Keratinocyte (primary cell): ENCODE measurements around the gene MTCL1. TPM values are rescaled to one million over a fixed set of nuclear protein-coding genes. Genes with fewer than 3 reads are reported as not detected.
A peak's percentile ranks its signal among the peaks of the same experiment; 100 is the strongest.

Source experiments
- DNase-seq: peaks from one replicate; pipeline ENCODE4 v3.0.0-alpha.2; 2011; ENCODE audit warnings: low read depth, missing footprints, low spot score
- FAIRE-seq: peaks from 2 replicates; lab custom pipeline; 2011; peaks lifted over from hg19 to GRCh38; lab: Jason Lieb, UNC
- H2AFZ ChIP-seq: 2 replicates; pipeline ENCODE4 v1.6.0; 2012; ENCODE audit warnings: low read length, control low read depth, inconsistent platforms; ENCODE audit not compliant: control insufficient read depth
- H3K27ac ChIP-seq: 2 replicates; pipeline ENCODE4 v1.5.1; 2011; ENCODE audit warnings: low read length; ENCODE audit not compliant: control insufficient read depth, insufficient read depth
- H3K27me3 ChIP-seq: 3 replicates; pipeline ENCODE4 v1.6.0; 2011; ENCODE audit warnings: low read length; ENCODE audit not compliant: control insufficient read depth, insufficient read depth; ENCODE audit errors: extremely low read depth
- H3K36me3 ChIP-seq, 2 experiments: 2 replicates in 1 of 2; 3 replicates in 1 of 2; pipeline ENCODE4 v1.5.1; 2011; ENCODE audit warnings: low read length in 2 of 2, mild to moderate bottlenecking in 1 of 2; ENCODE audit not compliant: control insufficient read depth in 2 of 2, insufficient read depth in 2 of 2; ENCODE audit errors: extremely low read depth in 1 of 2
- H3K4me1 ChIP-seq: 3 replicates; pipeline ENCODE4 v1.5.1; 2011; ENCODE audit warnings: low read length; ENCODE audit not compliant: control insufficient read depth, insufficient read depth; ENCODE audit errors: extremely low read depth
- H3K4me2 ChIP-seq: 3 replicates; pipeline ENCODE4 v1.6.0; 2011; ENCODE audit warnings: low read depth, low read length; ENCODE audit not compliant: control insufficient read depth, insufficient read depth; ENCODE audit errors: extremely low read depth
- H3K4me3 ChIP-seq, 3 experiments: fragments of 200-600 bp in 1 of 3; sonication (generic) in 1 of 3; 2 replicates in 2 of 3; 3 replicates in 1 of 3; pipeline ENCODE4 v1.5.1; 2011 to 2016; ENCODE audit warnings: low read length in 3 of 3, mild to moderate bottlenecking in 3 of 3, control low read depth in 2 of 3, inconsistent platforms in 1 of 3, low read depth in 1 of 3, mixed read lengths in 1 of 3, mixed run types in 1 of 3, moderate library complexity in 1 of 3; ENCODE audit not compliant: control insufficient read depth in 2 of 3, insufficient read depth in 2 of 3; ENCODE audit errors: extremely low read depth in 1 of 3
- H3K79me2 ChIP-seq: 2 replicates; pipeline ENCODE4 v1.6.0; 2012; ENCODE audit warnings: low read length; ENCODE audit not compliant: control insufficient read depth, insufficient read depth
- H3K9ac ChIP-seq: 3 replicates; pipeline ENCODE4 v1.6.0; 2011; ENCODE audit warnings: low read length; ENCODE audit not compliant: control insufficient read depth, insufficient read depth; ENCODE audit errors: extremely low read depth
- H3K9me1 ChIP-seq: 3 replicates; pipeline ENCODE4 v1.6.0; 2011; ENCODE audit warnings: low read length; ENCODE audit not compliant: control insufficient read depth, insufficient read depth; ENCODE audit errors: extremely low read depth
- H3K9me3 ChIP-seq: 2 replicates; pipeline ENCODE4 v1.5.1; 2012; ENCODE audit warnings: low read depth, low read length; ENCODE audit not compliant: control insufficient read depth
- H4K20me1 ChIP-seq: 3 replicates; pipeline ENCODE4 v1.6.0; 2011; ENCODE audit warnings: low read length; ENCODE audit not compliant: control insufficient read depth, insufficient read depth; ENCODE audit errors: extremely low read depth
- CTCF ChIP-seq, 3 experiments: IDR thresholded peaks in 1 of 3; conservative IDR thresholded peaks in 1 of 3; optimal IDR thresholded peaks in 1 of 3; 2 replicates in 2 of 3; 3 replicates in 1 of 3; pipeline versions ENCODE3 to v1.5.1; 2011; ENCODE audit warnings: low read length in 3 of 3, mild to moderate bottlenecking in 3 of 3, moderate library complexity in 2 of 3, control low read depth in 1 of 3, inconsistent platforms in 1 of 3; ENCODE audit not compliant: insufficient read depth in 2 of 3; ENCODE audit errors: extremely low read depth in 1 of 3
- EZH2 ChIP-seq: IDR thresholded peaks from one replicate; pipeline ENCODE4 v1.6.1; 2012; ENCODE audit warnings: inconsistent platforms, mild to moderate bottlenecking, low read length, moderate library complexity
- dilution Hi-C: fragments of 300-500 bp; cut with MboI; formaldehyde crosslinking; loops from one replicate; pipeline ENCODE4 v1.7.0; 2020; ENCODE audit warnings: low sequenced_read_pairs; ENCODE audit not compliant: extremely low pct_ligation_motif_present
- polyA plus RNA-seq, 5 experiments: library from polyadenylated mRNA; depleted of rRNA in 3 of 5; stranded (reverse) in 3 of 5; stranded (forward) in 1 of 5; unstranded in 1 of 5; fragments of >200 nt; gene quantifications; 1 replicate in 1 of 5; 2 replicates in 3 of 5; 3 replicates in 1 of 5; pipeline versions ENCODE4 v1.2.1 to v1.2.3, GENCODE V29; 2011 to 2012; ENCODE audit warnings: missing spikeins in 2 of 5, low read depth in 1 of 5, low replicate concordance in 1 of 5

MTCL1 gene
- polyA plus RNA-seq, 1 donor (not counting 4 experiments of a cell fraction or from before 2014, with no cell fraction given) = 15.4 TPM

GRCh38 chr18:8830067-8831060, 125.0 kb downstream of the MTCL1 start:
- no peaks in the 10 kb centered on the region for H3K27me3 ChIP-seq
- H3K79me2 ChIP-seq = no peaks in the 10 kb centered on the region
- no peak for TF ChIP-seq EZH2
- TF ChIP-seq CTCF (optimal IDR thresholded peaks at IDR 0.05 in 1 of 3, IDR thresholded peaks at IDR 0.05 in 1 of 3, conservative IDR thresholded peaks at IDR 0.05 in 1 of 3; ENCODE audit: extremely low read depth in 1 of 3, insufficient read depth in 2 of 3, low read length in 3 of 3) = no peak
- no peaks in the 10 kb centered on the region for H3K9me1 ChIP-seq
- DNase-seq (no peak), FAIRE-seq (no peak)
- H3K4me2 ChIP-seq = no peak overlapping the region
- dilution Hi-C loops = no loop called here
- H2AFZ ChIP-seq = no peak overlapping the region
- H3K9ac ChIP-seq = no peak overlapping the region
- H3K4me1 ChIP-seq = peaks cover 14% of the 10 kb centered on the region
- no peaks in the 10 kb centered on the region for H3K9me3 ChIP-seq
- peaks cover 4 to 14% of the 10 kb centered on the region in 2 experiments for H3K36me3 ChIP-seq
- peak overlapping the region; percentile 48 for H3K27ac ChIP-seq
- H3K4me3 ChIP-seq = no peak overlapping the region
- no peaks in the 10 kb centered on the region for H4K20me1 ChIP-seq

GRCh38 chr18:8831112-8831511, 125.8 kb downstream of the MTCL1 start:
- FAIRE-seq (no peak), DNase-seq (no peak)
- Histone ChIP-seq H2AFZ (no peak overlapping the region), H3K9me3 (no peaks in the 10 kb centered on the region), H4K20me1 (no peaks in the 10 kb centered on the region), H3K27me3 (no peaks in the 10 kb centered on the region), H3K36me3 (peaks cover 2 to 14% of the 10 kb centered on the region in 2 experiments), H3K9me1 (no peaks in the 10 kb centered on the region), H3K79me2 (no peaks in the 10 kb centered on the region), H3K4me3 (no peak overlapping the region), H3K4me2 (no peak overlapping the region), H3K27ac (peak overlapping the region; percentile 48), H3K4me1 (peaks cover 17% of the 10 kb centered on the region), H3K9ac (no peak overlapping the region)
- dilution Hi-C loops = no loop called here
- TF ChIP-seq EZH2 = no peak
- no peak for TF ChIP-seq CTCF (optimal IDR thresholded peaks at IDR 0.05 in 1 of 3, IDR thresholded peaks at IDR 0.05 in 1 of 3, conservative IDR thresholded peaks at IDR 0.05 in 1 of 3; ENCODE audit: extremely low read depth in 1 of 3, insufficient read depth in 2 of 3, low read length in 3 of 3)
